Suppressor macrophage treated with lipopolysaccharide for 1 hour (primary cell): ENCODE results near the gene OVOL2.

Source experiments
- DNase-seq, 3 donors: peaks; one replicate each; pipeline ENCODE4 v3.0.0-alpha.2; 2020 to 2022

The OVOL2 gene

DNA sequence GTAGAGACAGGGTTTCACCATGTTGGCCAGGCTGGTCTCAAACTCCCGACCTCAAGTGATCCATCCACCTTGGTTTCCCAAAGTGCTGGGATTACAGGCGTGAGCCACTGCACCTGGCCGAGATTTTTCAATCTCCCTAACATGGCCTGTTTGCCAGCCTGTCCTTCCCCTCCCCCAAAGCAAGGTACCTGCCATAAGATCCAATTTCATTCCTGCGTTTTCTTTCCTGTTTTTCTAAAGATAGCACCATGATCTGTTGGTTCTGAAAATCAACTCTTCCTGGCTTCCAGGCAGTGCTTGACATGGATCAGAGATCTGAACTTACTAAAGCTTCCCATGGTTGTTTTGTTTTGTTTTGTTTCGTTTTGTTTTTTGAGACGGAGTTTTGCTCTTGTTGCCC lies 81.4 kb downstream of the OVOL2 start:
- DNase-seq: no peak
